Liver (tissue), 9 donors: ENCODE measurements around the gene DCAF11. TPM values are rescaled to one million over a fixed set of nuclear protein-coding genes. Genes with fewer than 3 reads are reported as not detected.

Experiments used
- DNase-seq: peaks from one replicate; pipeline ENCODE4 v3.0.0-alpha.2; 2017; ENCODE audit warnings: low spot score
- H3K27ac ChIP-seq, 2 donors: one replicate each; pipeline ENCODE4 v1.7.0; 2013; ENCODE audit warnings: inconsistent platforms in 2 of 2, low read length in 2 of 2, control low read depth in 1 of 2, low read depth in 1 of 2, mild to moderate bottlenecking in 1 of 2
- H3K27me3 ChIP-seq, 4 donors: one replicate each; pipeline versions ENCODE4 v1.6.1 to v1.7.0; 2013; ENCODE audit warnings: low read length in 3 of 4, inconsistent platforms in 1 of 4, mild to moderate bottlenecking in 1 of 4, moderate library complexity in 1 of 4; ENCODE audit not compliant: control insufficient read depth in 4 of 4, insufficient read depth in 4 of 4
- H3K36me3 ChIP-seq, 4 donors: one replicate each; pipeline versions ENCODE4 v1.6.1 to v1.7.0; 2013; ENCODE audit warnings: low read length in 3 of 4, mild to moderate bottlenecking in 3 of 4, low read depth in 1 of 4, moderate library complexity in 1 of 4; ENCODE audit not compliant: control insufficient read depth in 4 of 4, insufficient read depth in 3 of 4
- H3K4me1 ChIP-seq, 4 donors: one replicate each; pipeline versions ENCODE4 v1.6.1 to v1.7.0; 2013; ENCODE audit warnings: low read length in 3 of 4, mild to moderate bottlenecking in 3 of 4, moderate library complexity in 1 of 4; ENCODE audit not compliant: control insufficient read depth in 4 of 4, insufficient read depth in 4 of 4
- H3K4me3 ChIP-seq, 3 donors: one replicate each; pipeline versions ENCODE4 v1.6.1 to v1.7.0; 2013; ENCODE audit warnings: low read length in 3 of 3, control low read depth in 1 of 3, low read depth in 1 of 3, mild to moderate bottlenecking in 1 of 3
- H3K9ac ChIP-seq, 2 donors: one replicate each; pipeline ENCODE4 v1.7.0; 2013; ENCODE audit warnings: low read length in 2 of 2, mild to moderate bottlenecking in 2 of 2, moderate library complexity in 2 of 2, control low read depth in 1 of 2, low read depth in 1 of 2
- H3K9me3 ChIP-seq, 4 donors: one replicate each; pipeline versions ENCODE4 v1.6.1 to v1.7.0; 2013; ENCODE audit warnings: low read length in 3 of 4; ENCODE audit not compliant: control insufficient read depth in 4 of 4
- EGR1 ChIP-seq, 2 donors: IDR thresholded peaks; 2 replicates each; pipeline ENCODE4 v1.6.1; 2016 to 2018; ENCODE audit warnings: antibody characterized with exemption in 2 of 2, low read depth in 2 of 2
- FOXA1 ChIP-seq: IDR thresholded peaks from 2 replicates; pipeline ENCODE4 v1.6.1; 2016; ENCODE audit warnings: antibody characterized with exemption
- FOXA2 ChIP-seq: IDR thresholded peaks from 2 replicates; pipeline ENCODE4 v1.6.1; 2016; ENCODE audit warnings: antibody characterized with exemption
- GABPA ChIP-seq, 2 donors: IDR thresholded peaks in 1 of 2; conservative IDR thresholded peaks in 1 of 2; 2 replicates each; pipeline ENCODE4 v1.6.1; 2016; ENCODE audit warnings: antibody characterized with exemption in 2 of 2, mild to moderate bottlenecking in 1 of 2, moderate library complexity in 1 of 2
- HNF4A ChIP-seq, 2 donors: conservative IDR thresholded peaks; 2 replicates each; pipeline ENCODE4 v1.6.1; 2016; ENCODE audit warnings: antibody characterized with exemption in 2 of 2, mild to moderate bottlenecking in 2 of 2
- HNF4G ChIP-seq: IDR thresholded peaks from 2 replicates; pipeline ENCODE4 v1.6.1; 2016; ENCODE audit warnings: antibody characterized with exemption
- NR2F2 ChIP-seq: IDR thresholded peaks from 2 replicates; pipeline ENCODE4 v1.6.1; 2016; ENCODE audit warnings: antibody characterized with exemption
- RAD21 ChIP-seq, 2 donors: IDR thresholded peaks; 2 replicates each; pipeline ENCODE4 v1.6.1; 2016; ENCODE audit warnings: antibody characterized with exemption in 2 of 2, mild to moderate bottlenecking in 2 of 2
- RXRA ChIP-seq, 2 donors: IDR thresholded peaks; 2 replicates each; pipeline ENCODE4 v1.6.1; 2017 to 2018; ENCODE audit warnings: antibody characterized with exemption in 2 of 2, mild to moderate bottlenecking in 1 of 2
- SP1 ChIP-seq: IDR thresholded peaks from 2 replicates; pipeline ENCODE4 v1.6.1; 2018; ENCODE audit warnings: antibody characterized with exemption, mild to moderate bottlenecking
- TAF1 ChIP-seq: conservative IDR thresholded peaks from 2 replicates; pipeline ENCODE4 v1.6.1; 2016; ENCODE audit warnings: antibody characterized with exemption, mild to moderate bottlenecking
- YY1 ChIP-seq: IDR thresholded peaks from 2 replicates; pipeline ENCODE4 v1.6.1; 2016; ENCODE audit warnings: antibody characterized with exemption, mild to moderate bottlenecking
- ZBTB33 ChIP-seq: IDR thresholded peaks from 2 replicates; pipeline ENCODE4 v1.6.1; 2016; ENCODE audit warnings: antibody characterized with exemption
- WGBS: extraction: QIAGEN DNeasy Blood & Tissue Kit; methylation state at CpG from one replicate; pipeline ENCODE4 v1.1.7; 2013; 5-methylcytosine and 5-hydroxymethylcytosine counted together
- polyA plus RNA-seq, 2 donors: library from polyadenylated mRNA; stranded (reverse) in 1 of 2; unstranded in 1 of 2; fragments of 200-250 nt in 1 of 2; fragments of >200 nt in 1 of 2; fragmentation: Nextera tagmentation in 1 of 2; extraction: Ambion mirVana in 1 of 2; gene quantifications; one replicate each; pipeline versions ENCODE4 v1.2.1 to v1.2.3, GENCODE V29; 2013 to 2015
- total RNA-seq, 2 donors: library from RNA; depleted of rRNA; stranded (reverse); fragments of >200 nt; gene quantifications; one replicate each; pipeline ENCODE4 v1.2.3, GENCODE V29; 2014
- TF ChIP-seq, protein P1 (sequence below): IDR thresholded peaks from 2 replicates; pipeline ENCODE4 v1.6.1; 2016; ENCODE audit warnings: antibody characterized with exemption
- TF ChIP-seq, protein P2 (sequence below): fragments of 150-350 bp; IDR thresholded peaks from 2 replicates; pipeline ENCODE4 v1.5.1; 2017; ENCODE audit warnings: improper control_type of control experiment, low read depth, low read length; ENCODE audit not compliant: missing input control
- TF ChIP-seq, protein P3 (sequence below): IDR thresholded peaks from 2 replicates; pipeline ENCODE4 v1.6.1; 2016; ENCODE audit warnings: antibody characterized with exemption, mild to moderate bottlenecking
- donor health status: healthy.
- donor health status: healthy.
- donor health status: healthy.
- donor health status: healthy.
- donor health status: healthy.

DCAF11 gene
- total and polyA plus RNA-seq, 4 donors = 30.1 to 312 (median 167) TPM

DNA sequence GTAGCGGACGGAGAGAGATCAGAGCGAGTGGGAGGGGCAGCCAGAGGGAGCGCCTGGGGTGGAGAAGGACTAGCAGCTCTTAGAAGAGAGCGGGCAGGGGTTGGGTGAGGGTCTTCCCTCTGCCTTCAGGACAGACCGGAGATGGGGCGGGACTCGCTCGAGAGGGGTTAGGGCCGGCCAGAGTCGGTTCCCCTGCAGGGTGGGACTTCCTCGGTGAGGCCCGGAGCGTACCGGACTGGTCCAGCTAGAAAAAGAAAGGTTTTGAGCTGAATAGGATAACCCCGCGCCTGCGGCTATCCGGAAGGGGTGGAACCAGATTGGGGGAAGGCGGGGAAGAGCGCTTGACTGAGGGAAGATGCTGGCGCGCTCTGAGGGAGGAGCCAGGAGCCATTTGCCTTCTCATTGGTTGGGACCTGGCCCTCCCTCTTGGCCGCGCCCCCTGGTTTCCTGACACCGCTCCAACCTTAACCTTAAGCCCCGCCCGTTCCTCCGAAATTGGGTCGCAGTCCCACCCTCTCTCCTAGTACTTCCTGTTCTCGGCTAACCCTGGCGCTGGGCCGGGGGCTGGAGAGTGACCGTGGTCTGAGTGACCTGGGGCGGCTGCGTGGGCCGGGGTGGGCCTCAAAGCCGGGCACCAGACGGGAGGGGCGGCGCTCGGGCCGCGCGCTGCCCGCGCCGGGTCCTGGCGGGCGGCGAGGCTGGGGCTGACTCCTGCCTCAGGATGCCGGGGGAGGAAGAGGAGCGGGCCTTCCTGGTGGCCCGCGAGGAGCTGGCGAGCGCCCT is 32.6 kb downstream of the DCAF11 start, which contains the start of gene RNF31:
Gene RNF31 (plus strand): TSS at position 521 of the 783 bp plus-strand sequence. CDS start 201 bp downstream, at position 722.
- under 1% methylated on average over 57 of the region's 57 CpGs for WGBS
- TF ChIP-seq GABPA (IDR thresholded peaks at IDR 0.05 in 1 of 2, conservative IDR thresholded peaks at IDR 0.05 in 1 of 2) (peak; percentile 60 to 86), RAD21 (IDR thresholded peaks at IDR 0.05) (peak in 1 of 2 donors; percentile 40), YY1 (peak; percentile 10), SP1 (peak; percentile 77), FOXA2 (no peak), HNF4A (conservative IDR thresholded peaks at IDR 0.05) (peak in 1 of 2 donors; percentile 35), FOXA1 (no peak), EGR1 (IDR thresholded peaks at IDR 0.05; ENCODE audit: low read depth in 2 of 2) (peak in 1 of 2 donors; percentile 6), NR2F2 (peak; percentile 27), RXRA (IDR thresholded peaks at IDR 0.05) (peak; percentile 57 to 58), ZBTB33 (no peak), TAF1 (peak; percentile 72)
- TF ChIP-seq, protein P1, sequence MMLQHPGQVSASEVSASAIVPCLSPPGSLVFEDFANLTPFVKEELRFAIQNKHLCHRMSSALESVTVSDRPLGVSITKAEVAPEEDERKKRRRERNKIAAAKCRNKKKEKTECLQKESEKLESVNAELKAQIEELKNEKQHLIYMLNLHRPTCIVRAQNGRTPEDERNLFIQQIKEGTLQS = no peak

DNA sequence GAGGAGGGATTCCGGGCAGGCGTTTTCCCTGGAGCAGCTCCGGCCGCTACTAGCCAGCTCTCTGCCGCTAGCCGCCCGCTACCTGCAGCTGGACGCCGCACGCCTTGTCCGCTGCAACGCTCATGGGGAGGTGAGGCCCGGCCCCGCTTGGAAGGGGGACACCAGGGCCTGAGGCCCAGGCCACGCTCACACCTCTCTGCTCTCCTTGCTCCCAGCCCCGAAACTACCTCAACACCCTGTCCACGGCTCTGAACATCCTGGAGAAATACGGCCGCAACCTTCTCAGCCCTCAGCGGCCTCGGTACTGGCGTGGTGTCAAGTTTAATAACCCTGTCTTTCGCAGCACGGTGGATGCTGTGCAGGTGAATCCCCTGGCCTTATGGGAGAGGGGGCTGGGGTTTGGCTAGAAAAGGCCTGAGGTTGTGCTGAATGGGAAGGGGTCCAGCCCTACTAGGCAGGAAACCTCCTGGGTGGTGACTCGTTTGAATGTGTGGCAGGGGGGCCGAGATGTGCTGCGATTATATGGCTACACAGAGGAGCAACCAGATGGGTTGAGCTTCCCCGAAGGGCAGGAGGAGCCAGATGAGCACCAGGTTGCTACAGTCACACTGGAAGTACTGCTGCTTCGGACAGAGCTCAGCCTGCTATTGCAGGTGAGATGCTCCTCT is 33.3 kb downstream of the DCAF11 start:
- peaks cover 5 to 43% (median 34%) of the 10 kb centered on the region in 4 donors for H3K36me3 ChIP-seq
- no peak for DNase-seq

More for the DNA sequence above, 32.6 kb downstream of the DCAF11 start, which contains the start of gene RNF31:
- Histone ChIP-seq H3K27ac (peak within 1 kb of the TSS; percentile 89 to 91), H3K9me3 (no peaks in the 10 kb centered on the region), H3K4me3 (peak within 1 kb of the TSS; percentile 87 to 97 (median 93)), H3K27me3 (no peaks in the 10 kb centered on the region), H3K4me1 (peaks cover 3 to 37% (median 22%) of the 10 kb centered on the region in 4 donors), H3K36me3 (peaks cover 5 to 39% (median 34%) of the 10 kb centered on the region in 4 donors), H3K9ac (peak within 1 kb of the TSS; percentile 57 to 79)
- DNase-seq = peak; percentile 96

More for the DNA sequence above, 33.3 kb downstream of the DCAF11 start:
- TF ChIP-seq FOXA2 (no peak), RXRA (IDR thresholded peaks at IDR 0.05) (no peak), YY1 (no peak), HNF4G (no peak), GABPA (IDR thresholded peaks at IDR 0.05 in 1 of 2, conservative IDR thresholded peaks at IDR 0.05 in 1 of 2) (no peak), HNF4A (conservative IDR thresholded peaks at IDR 0.05) (no peak), ZBTB33 (no peak), RAD21 (IDR thresholded peaks at IDR 0.05) (no peak)
- TF ChIP-seq, protein P2, sequence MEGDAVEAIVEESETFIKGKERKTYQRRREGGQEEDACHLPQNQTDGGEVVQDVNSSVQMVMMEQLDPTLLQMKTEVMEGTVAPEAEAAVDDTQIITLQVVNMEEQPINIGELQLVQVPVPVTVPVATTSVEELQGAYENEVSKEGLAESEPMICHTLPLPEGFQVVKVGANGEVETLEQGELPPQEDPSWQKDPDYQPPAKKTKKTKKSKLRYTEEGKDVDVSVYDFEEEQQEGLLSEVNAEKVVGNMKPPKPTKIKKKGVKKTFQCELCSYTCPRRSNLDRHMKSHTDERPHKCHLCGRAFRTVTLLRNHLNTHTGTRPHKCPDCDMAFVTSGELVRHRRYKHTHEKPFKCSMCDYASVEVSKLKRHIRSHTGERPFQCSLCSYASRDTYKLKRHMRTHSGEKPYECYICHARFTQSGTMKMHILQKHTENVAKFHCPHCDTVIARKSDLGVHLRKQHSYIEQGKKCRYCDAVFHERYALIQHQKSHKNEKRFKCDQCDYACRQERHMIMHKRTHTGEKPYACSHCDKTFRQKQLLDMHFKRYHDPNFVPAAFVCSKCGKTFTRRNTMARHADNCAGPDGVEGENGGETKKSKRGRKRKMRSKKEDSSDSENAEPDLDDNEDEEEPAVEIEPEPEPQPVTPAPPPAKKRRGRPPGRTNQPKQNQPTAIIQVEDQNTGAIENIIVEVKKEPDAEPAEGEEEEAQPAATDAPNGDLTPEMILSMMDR = no peak
- TF ChIP-seq, protein P3, sequence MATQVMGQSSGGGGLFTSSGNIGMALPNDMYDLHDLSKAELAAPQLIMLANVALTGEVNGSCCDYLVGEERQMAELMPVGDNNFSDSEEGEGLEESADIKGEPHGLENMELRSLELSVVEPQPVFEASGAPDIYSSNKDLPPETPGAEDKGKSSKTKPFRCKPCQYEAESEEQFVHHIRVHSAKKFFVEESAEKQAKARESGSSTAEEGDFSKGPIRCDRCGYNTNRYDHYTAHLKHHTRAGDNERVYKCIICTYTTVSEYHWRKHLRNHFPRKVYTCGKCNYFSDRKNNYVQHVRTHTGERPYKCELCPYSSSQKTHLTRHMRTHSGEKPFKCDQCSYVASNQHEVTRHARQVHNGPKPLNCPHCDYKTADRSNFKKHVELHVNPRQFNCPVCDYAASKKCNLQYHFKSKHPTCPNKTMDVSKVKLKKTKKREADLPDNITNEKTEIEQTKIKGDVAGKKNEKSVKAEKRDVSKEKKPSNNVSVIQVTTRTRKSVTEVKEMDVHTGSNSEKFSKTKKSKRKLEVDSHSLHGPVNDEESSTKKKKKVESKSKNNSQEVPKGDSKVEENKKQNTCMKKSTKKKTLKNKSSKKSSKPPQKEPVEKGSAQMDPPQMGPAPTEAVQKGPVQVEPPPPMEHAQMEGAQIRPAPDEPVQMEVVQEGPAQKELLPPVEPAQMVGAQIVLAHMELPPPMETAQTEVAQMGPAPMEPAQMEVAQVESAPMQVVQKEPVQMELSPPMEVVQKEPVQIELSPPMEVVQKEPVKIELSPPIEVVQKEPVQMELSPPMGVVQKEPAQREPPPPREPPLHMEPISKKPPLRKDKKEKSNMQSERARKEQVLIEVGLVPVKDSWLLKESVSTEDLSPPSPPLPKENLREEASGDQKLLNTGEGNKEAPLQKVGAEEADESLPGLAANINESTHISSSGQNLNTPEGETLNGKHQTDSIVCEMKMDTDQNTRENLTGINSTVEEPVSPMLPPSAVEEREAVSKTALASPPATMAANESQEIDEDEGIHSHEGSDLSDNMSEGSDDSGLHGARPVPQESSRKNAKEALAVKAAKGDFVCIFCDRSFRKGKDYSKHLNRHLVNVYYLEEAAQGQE = no peak
- H3K9ac ChIP-seq = peak overlapping the region; percentile 57 to 79
- H3K4me1 ChIP-seq = peaks cover 3 to 35% (median 21%) of the 10 kb centered on the region in 4 donors
- H3K4me3 ChIP-seq = peak overlapping the region; percentile 87 to 97 (median 93)
- no peaks in the 10 kb centered on the region for H3K27me3 ChIP-seq
- H3K27ac ChIP-seq = peak overlapping the region; percentile 89 to 91
- no peaks in the 10 kb centered on the region for H3K9me3 ChIP-seq
- WGBS = 6% methylated on average over 29 of the region's 29 CpGs
